Measurements from ENCODE around the gene ARMC12.

DNA sequence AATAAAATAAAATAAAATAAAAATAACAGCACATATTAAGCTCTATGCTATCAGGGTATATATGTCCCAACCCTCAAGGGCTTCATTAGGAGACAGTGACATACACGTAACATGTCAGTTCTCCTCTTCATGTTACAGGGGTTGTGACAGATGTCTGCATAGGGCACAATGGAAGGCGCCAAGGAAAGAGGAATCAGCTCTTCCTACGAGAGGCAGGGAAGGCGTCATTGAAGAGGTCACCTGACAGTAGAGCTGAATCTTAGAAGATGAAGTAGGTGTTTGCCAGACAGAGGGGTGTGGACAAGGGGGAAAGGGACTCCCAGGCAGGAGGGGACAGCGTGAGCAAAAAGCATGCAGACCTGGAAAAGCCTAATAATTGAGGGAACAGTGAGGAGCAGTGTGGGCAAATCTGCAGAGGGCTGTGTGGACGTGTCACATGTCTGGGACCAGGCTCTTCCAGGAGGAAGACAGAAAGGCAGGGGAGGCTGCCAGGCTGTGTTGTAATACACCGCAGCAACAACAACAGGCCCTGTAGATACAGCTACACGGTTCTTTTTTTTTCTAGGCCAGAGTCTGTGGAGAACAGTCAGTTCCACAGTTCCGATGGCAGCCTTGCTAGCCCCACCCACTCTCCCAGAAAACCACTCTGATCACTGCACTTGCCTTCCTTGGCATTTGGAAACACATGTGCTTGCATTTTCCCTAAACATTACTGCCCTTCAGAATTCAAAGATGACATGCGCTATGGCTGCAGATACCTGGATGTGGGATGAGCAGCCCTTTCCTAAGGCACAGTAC, 45.6 kb upstream of the ARMC12 start:
- TF ChIP-seq POLR2A (IDR thresholded peaks at IDR 0.05; ENCODE audit: low read depth, low read length) (no peak), SMC3 (IDR thresholded peaks at IDR 0.05; ENCODE audit: low read depth, low read length) (no peak)
- TF ChIP-seq, protein P1, sequence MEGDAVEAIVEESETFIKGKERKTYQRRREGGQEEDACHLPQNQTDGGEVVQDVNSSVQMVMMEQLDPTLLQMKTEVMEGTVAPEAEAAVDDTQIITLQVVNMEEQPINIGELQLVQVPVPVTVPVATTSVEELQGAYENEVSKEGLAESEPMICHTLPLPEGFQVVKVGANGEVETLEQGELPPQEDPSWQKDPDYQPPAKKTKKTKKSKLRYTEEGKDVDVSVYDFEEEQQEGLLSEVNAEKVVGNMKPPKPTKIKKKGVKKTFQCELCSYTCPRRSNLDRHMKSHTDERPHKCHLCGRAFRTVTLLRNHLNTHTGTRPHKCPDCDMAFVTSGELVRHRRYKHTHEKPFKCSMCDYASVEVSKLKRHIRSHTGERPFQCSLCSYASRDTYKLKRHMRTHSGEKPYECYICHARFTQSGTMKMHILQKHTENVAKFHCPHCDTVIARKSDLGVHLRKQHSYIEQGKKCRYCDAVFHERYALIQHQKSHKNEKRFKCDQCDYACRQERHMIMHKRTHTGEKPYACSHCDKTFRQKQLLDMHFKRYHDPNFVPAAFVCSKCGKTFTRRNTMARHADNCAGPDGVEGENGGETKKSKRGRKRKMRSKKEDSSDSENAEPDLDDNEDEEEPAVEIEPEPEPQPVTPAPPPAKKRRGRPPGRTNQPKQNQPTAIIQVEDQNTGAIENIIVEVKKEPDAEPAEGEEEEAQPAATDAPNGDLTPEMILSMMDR (conservative IDR thresholded peaks at IDR 0.05; ENCODE audit: low read depth, low read length) = no peak
